HepG2 (cell line): ENCODE measurements around the gene PTK7.

ENCODE experiments used
- EP300 ChIP-seq, 3 experiments: sonication (generic) in 1 of 3; formaldehyde crosslinking in 1 of 3; IDR thresholded peaks; 2 replicates each; pipeline versions ENCODE4 v1.5.1 to v1.6.1; 2011 to 2020; ENCODE audit warnings: low read depth in 2 of 3, low read length in 2 of 3, borderline replicate concordance in 1 of 3, improper control_type of control experiment in 1 of 3, mild to moderate bottlenecking in 1 of 3, missing genetic modification reagents in 1 of 3, moderate library complexity in 1 of 3
- HNRNPLL ChIP-seq: fragments of 200-400 bp; formaldehyde crosslinking; IDR thresholded peaks from 2 replicates; pipeline ENCODE4 v1.6.1; 2017; ENCODE audit warnings: mild to moderate bottlenecking, low read depth, low read length; ENCODE audit not compliant: poor library complexity, severe bottlenecking
- JUN ChIP-seq: sonication (generic); formaldehyde crosslinking; IDR thresholded peaks from 2 replicates; pipeline ENCODE4 v1.4.0; 2020; ENCODE audit warnings: mild to moderate bottlenecking, missing genetic modification reagents
- MATR3 ChIP-seq: sonication (generic); formaldehyde crosslinking; IDR thresholded peaks from 2 replicates; pipeline ENCODE4 v1.4.0; 2020; ENCODE audit warnings: missing genetic modification reagents
- RBAK ChIP-seq: sonication (generic); formaldehyde crosslinking; IDR thresholded peaks from 2 replicates; pipeline ENCODE4 v1.5.1; 2020; ENCODE audit warnings: mild to moderate bottlenecking, missing genetic modification reagents
- REL ChIP-seq: sonication (generic); formaldehyde crosslinking; conservative IDR thresholded peaks from 2 replicates; pipeline ENCODE4 v1.8.0; 2022; ENCODE audit warnings: mild to moderate bottlenecking, missing genetic modification reagents, moderate library complexity
- TAF15 ChIP-seq: fragments of 200-400 bp; formaldehyde crosslinking; IDR thresholded peaks from one replicate; pipeline ENCODE4 v1.6.1; 2018; ENCODE audit warnings: mild to moderate bottlenecking, low read depth, low read length; ENCODE audit not compliant: poor library complexity, severe bottlenecking

- TF ChIP-seq JUN (CRISPR knock-in tag) (no peak), MATR3 (CRISPR knock-in tag) (no peak), HNRNPLL (no peak), RBAK (no peak), TAF15 (no peak), REL (CRISPR knock-in tag) (no peak), EP300 (IDR thresholded peaks at IDR 0.05; ENCODE audit: low read depth in 2 of 2, low read length in 2 of 2) (no peak), EP300 (CRISPR knock-in tag; IDR thresholded peaks at IDR 0.05; ENCODE audit: borderline replicate concordance) (no peak)
Measured at GRCh38 chr6:43205849-43206248, 129.7 kb downstream of the PTK7 start.
